ENCODE measurements around the gene SLC35F1. TPM values are rescaled to one million over a fixed set of nuclear protein-coding genes. Genes with fewer than 3 reads are reported as not detected.

The SLC35F1 gene
- total RNA-seq, 1 experiment from 2014 or later, result not detected

DNA sequence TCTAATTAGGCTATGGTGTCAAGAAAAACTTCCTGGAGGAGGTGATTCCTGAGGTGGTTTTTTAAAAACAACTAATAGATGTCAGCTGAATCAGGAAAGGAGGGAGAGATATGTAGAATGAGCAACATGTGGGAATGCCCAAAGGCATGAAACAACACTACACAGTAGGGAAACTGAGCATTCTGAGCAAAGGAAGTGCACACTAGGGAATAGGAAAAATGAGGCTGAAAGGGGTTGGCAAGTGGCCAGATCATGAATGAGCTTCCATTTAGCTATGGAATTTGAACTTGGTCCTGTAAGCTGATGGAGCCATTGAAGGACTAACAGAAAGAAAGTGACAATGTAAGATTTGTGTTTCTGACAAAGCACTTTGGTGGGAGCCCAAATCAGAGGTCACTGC lies 16.9 kb upstream of the SLC35F1 start:
- Histone ChIP-seq H3F3A (ENCODE audit: insufficient read depth, low read depth) (no peaks in the 10 kb centered on the region), H3K9me2 (ENCODE audit: insufficient read depth) (no peaks in the 10 kb centered on the region), H4K20me1 (ENCODE audit: insufficient read depth) (no peaks in the 10 kb centered on the region), H3K27ac (no peak overlapping the region), H3K9me3 (ENCODE audit: insufficient read depth, low read depth) (no peaks in the 10 kb centered on the region), H3K27me3 (ENCODE audit: insufficient read depth, low read depth) (no peaks in the 10 kb centered on the region), H3K79me2 (ENCODE audit: low read depth) (no peaks in the 10 kb centered on the region), H3K4me1 (replicated peaks; ENCODE audit: insufficient read depth) (no peaks in the 10 kb centered on the region), H3K4me2 (no peak overlapping the region), H3K36me3 (ENCODE audit: low read depth) (no peaks in the 10 kb centered on the region), H3K4me3 (no peak overlapping the region), H2AFZ (no peak overlapping the region)
- DNase-seq, result no peak
- ChIA-PET CTCF (no interaction called here), POLR2A (ENCODE audit: unreplicated experiment) (no interaction called here)
- intact Hi-C loops (cut with micrococcal nuclease; ENCODE audit: unreplicated experiment), result no loop called here
- TF ChIP-seq EZH2 (IDR thresholded peaks at IDR 0.05; ENCODE audit: low read depth), result no peak
- TF ChIP-seq, protein P1, sequence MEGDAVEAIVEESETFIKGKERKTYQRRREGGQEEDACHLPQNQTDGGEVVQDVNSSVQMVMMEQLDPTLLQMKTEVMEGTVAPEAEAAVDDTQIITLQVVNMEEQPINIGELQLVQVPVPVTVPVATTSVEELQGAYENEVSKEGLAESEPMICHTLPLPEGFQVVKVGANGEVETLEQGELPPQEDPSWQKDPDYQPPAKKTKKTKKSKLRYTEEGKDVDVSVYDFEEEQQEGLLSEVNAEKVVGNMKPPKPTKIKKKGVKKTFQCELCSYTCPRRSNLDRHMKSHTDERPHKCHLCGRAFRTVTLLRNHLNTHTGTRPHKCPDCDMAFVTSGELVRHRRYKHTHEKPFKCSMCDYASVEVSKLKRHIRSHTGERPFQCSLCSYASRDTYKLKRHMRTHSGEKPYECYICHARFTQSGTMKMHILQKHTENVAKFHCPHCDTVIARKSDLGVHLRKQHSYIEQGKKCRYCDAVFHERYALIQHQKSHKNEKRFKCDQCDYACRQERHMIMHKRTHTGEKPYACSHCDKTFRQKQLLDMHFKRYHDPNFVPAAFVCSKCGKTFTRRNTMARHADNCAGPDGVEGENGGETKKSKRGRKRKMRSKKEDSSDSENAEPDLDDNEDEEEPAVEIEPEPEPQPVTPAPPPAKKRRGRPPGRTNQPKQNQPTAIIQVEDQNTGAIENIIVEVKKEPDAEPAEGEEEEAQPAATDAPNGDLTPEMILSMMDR (conservative IDR thresholded peaks at IDR 0.05), result no peak
- no TSS peak for BruUV-seq (replicated peaks)

DNA sequence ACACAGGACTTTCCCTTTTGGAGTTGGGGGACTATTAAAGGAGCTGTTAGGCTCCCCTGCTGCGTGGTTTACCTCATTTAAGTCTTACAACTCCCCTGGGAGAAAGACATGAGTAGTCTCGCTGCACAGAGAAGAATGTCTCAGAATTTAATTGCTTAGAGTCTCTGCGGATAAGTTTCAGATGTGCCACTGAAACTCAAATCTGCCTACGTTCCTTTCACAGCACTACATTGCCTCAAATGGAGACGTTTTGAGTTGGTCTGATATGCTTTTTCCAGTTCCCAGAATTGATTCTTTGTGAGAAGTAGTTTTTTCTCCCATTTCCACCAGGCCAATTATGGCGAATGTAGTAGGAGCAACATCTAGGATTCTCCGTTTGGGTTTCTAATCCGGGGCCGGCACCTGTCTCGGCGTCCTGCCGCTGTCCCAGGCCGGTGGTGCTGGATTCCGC lies 532 bp upstream of the SLC35F1 start:
- H3K9me3 ChIP-seq (ENCODE audit: insufficient read depth, low read depth), result no peaks in the 10 kb centered on the region
- TF ChIP-seq, protein P1 (conservative IDR thresholded peaks at IDR 0.05), result no peak
- no peak for TF ChIP-seq EZH2 (IDR thresholded peaks at IDR 0.05; ENCODE audit: low read depth)
- ChIA-PET POLR2A (ENCODE audit: unreplicated experiment) (no interaction called here), CTCF (no interaction called here)
- intact Hi-C loops (cut with micrococcal nuclease; ENCODE audit: unreplicated experiment), result no loop called here
- no peak overlapping the region for H3K4me3 ChIP-seq
- BruUV-seq (replicated peaks), result no TSS peak
- H3K27ac ChIP-seq, result no peak overlapping the region
- H4K20me1 ChIP-seq (ENCODE audit: insufficient read depth), result 0 out of 2 replicates have a peak, but pooled peaks cover 4% of the 10 kb centered on the region
- no peaks in the 10 kb centered on the region for H3K36me3 ChIP-seq (ENCODE audit: low read depth)
- H3K79me2 ChIP-seq (ENCODE audit: low read depth), result no peaks in the 10 kb centered on the region
- H3K27me3 ChIP-seq (ENCODE audit: insufficient read depth, low read depth), result no peaks in the 10 kb centered on the region
- H3K4me1 ChIP-seq (replicated peaks; ENCODE audit: insufficient read depth), result no peaks in the 10 kb centered on the region
- no peak overlapping the region for H2AFZ ChIP-seq
- DNase-seq, result no peak
- H3K4me2 ChIP-seq, result no peak overlapping the region
- H3F3A ChIP-seq (ENCODE audit: insufficient read depth, low read depth), result no peaks in the 10 kb centered on the region
- H3K9me2 ChIP-seq (ENCODE audit: insufficient read depth), result peaks cover 2% of the 10 kb centered on the region; the same call in 1 of the 2 replicates

DNA sequence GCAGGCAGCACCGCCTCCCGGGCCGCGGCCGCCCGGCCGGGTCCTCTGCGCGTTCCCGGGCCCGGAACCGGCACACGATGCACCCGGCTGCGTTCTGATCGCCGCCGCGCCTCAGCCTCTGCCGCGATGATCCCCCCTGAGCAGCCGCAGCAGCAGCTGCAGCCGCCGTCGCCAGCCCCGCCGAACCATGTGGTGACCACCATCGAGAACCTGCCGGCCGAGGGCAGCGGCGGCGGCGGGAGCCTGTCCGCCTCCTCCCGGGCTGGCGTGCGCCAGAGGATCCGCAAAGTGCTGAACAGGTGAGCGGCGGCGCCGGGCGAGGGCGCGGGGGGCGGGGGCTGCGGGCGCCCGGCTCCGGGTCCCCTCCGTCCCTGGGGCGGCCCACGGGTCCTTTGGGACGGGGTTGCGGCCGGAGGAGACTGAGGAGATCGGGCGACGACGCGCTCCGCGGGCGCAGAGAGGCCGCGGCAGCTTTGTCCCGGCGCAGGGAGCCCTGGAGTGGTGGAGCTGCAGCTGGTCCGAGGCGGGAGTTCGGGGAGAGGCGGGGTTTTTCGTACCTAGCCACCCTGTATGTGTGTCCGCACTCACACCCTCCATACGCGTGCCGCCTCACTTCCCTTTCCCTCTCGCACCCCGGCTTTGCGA lies 659 bp downstream of the SLC35F1 start:
- H3K4me2 ChIP-seq, result no peak overlapping the region
- H3K9me3 ChIP-seq (ENCODE audit: insufficient read depth, low read depth), result no peaks in the 10 kb centered on the region
- no peak overlapping the region for H3K27ac ChIP-seq
- no TSS peak for BruUV-seq (replicated peaks)
- ChIA-PET CTCF (no interaction called here), POLR2A (ENCODE audit: unreplicated experiment) (no interaction called here)
- TF ChIP-seq EZH2 (IDR thresholded peaks at IDR 0.05; ENCODE audit: low read depth), result no peak
- TF ChIP-seq, protein P1 (conservative IDR thresholded peaks at IDR 0.05), result no peak
- H3K36me3 ChIP-seq (ENCODE audit: low read depth), result no peaks in the 10 kb centered on the region
- no peaks in the 10 kb centered on the region for H3K79me2 ChIP-seq (ENCODE audit: low read depth)
- 0 out of 2 replicates have a peak, but pooled peaks cover 4% of the 10 kb centered on the region for H4K20me1 ChIP-seq (ENCODE audit: insufficient read depth)
- H3K4me3 ChIP-seq, result no peak overlapping the region
- H2AFZ ChIP-seq, result no peak overlapping the region
- DNase-seq, result no peak
- intact Hi-C loops (cut with micrococcal nuclease; ENCODE audit: unreplicated experiment), result no loop called here
- H3F3A ChIP-seq (ENCODE audit: insufficient read depth, low read depth), result no peaks in the 10 kb centered on the region
- no peaks in the 10 kb centered on the region for H3K4me1 ChIP-seq (replicated peaks; ENCODE audit: insufficient read depth)
- peaks cover 2% of the 10 kb centered on the region; the same call in 1 of the 2 replicates for H3K9me2 ChIP-seq (ENCODE audit: insufficient read depth)
- no peaks in the 10 kb centered on the region for H3K27me3 ChIP-seq (ENCODE audit: insufficient read depth, low read depth)

All from PC-9 (cell line).